Uterus (tissue), 2 donors: ENCODE measurements around the gene IMPDH2.

Source experiments
- POLR2A ChIP-seq, 2 donors: fragments of 450-650 bp; IDR thresholded peaks; one replicate each; pipeline ENCODE4 v1.6.1; 2016; ENCODE audit warnings: antibody characterized with exemption in 2 of 2, mild to moderate bottlenecking in 1 of 2, moderate library complexity in 1 of 2
- TF ChIP-seq, protein P1 (sequence below), 4 experiments: fragments of 200-600 bp in 2 of 4; fragments of 450-650 bp in 2 of 4; sonication (generic) in 2 of 4; IDR thresholded peaks; one replicate each; pipeline ENCODE4 v1.5.1; 2016 to 2019; ENCODE audit warnings: antibody characterized with exemption in 4 of 4, mild to moderate bottlenecking in 2 of 4, moderate library complexity in 1 of 4

DNA sequence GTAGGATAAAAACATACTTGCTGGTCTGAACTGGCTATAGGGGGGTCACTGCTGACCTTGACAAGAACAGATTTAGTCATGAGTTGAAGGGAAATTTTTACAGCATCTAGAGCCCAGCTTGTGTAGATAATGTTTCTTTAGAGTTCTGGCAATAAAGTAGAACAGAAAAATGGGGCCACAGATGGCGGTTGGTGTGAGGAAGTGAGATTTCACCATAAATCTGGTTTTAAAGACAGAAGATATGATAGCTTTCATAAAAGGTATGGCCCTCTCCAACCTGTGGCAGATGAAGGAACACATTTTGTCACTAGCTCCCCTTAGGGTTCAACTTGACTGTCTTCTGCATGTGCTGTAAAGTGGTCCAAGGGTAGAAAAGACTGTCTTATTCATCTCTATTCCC is 24.3 kb upstream of the IMPDH2 start:
- TF ChIP-seq, protein P1, sequence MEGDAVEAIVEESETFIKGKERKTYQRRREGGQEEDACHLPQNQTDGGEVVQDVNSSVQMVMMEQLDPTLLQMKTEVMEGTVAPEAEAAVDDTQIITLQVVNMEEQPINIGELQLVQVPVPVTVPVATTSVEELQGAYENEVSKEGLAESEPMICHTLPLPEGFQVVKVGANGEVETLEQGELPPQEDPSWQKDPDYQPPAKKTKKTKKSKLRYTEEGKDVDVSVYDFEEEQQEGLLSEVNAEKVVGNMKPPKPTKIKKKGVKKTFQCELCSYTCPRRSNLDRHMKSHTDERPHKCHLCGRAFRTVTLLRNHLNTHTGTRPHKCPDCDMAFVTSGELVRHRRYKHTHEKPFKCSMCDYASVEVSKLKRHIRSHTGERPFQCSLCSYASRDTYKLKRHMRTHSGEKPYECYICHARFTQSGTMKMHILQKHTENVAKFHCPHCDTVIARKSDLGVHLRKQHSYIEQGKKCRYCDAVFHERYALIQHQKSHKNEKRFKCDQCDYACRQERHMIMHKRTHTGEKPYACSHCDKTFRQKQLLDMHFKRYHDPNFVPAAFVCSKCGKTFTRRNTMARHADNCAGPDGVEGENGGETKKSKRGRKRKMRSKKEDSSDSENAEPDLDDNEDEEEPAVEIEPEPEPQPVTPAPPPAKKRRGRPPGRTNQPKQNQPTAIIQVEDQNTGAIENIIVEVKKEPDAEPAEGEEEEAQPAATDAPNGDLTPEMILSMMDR (IDR thresholded peaks at IDR 0.05) = no peak
- TF ChIP-seq POLR2A (IDR thresholded peaks at IDR 0.05) = no peak
